Hepatocyte (in vitro differentiated cells): ENCODE data around the gene RXRA. TPM values are rescaled to one million over a fixed set of nuclear protein-coding genes. Genes with fewer than 3 reads are reported as not detected.
A peak's percentile ranks its signal among the peaks of the same experiment; 100 is the strongest.

Experiments
- DNase-seq: peaks from one replicate; pipeline ENCODE4 v3.0.0-alpha.2; 2016; ENCODE audit warnings: low spot score
- H2AFZ ChIP-seq: fragments of 200-600 bp; sonication (generic); 2 replicates; pipeline ENCODE4 v1.6.0; 2016; ENCODE audit warnings: antibody characterized with exemption, mild to moderate bottlenecking
- H3K27ac ChIP-seq: fragments of 200-600 bp; sonication (generic); 2 replicates; pipeline ENCODE4 v1.5.1; 2016; ENCODE audit warnings: mild to moderate bottlenecking
- H3K27me3 ChIP-seq: fragments of 200-600 bp; sonication (generic); 2 replicates; pipeline ENCODE4 v1.6.1; 2016
- H3K36me3 ChIP-seq: fragments of 200-600 bp; sonication (generic); replicated peaks from 2 replicates; pipeline ENCODE4 v1.5.1; 2016; ENCODE audit warnings: low read depth; ENCODE audit not compliant: insufficient read depth
- H3K4me1 ChIP-seq: fragments of 200-600 bp; sonication (generic); 2 replicates; pipeline ENCODE4 v1.5.1; 2016; ENCODE audit warnings: mild to moderate bottlenecking, moderate library complexity; ENCODE audit not compliant: insufficient read depth
- H3K4me2 ChIP-seq: fragments of 200-600 bp; sonication (generic); 2 replicates; pipeline ENCODE4 v1.6.0; 2016
- H3K4me3 ChIP-seq: fragments of 200-600 bp; sonication (generic); 2 replicates; pipeline ENCODE4 v1.5.1; 2016; ENCODE audit warnings: mild to moderate bottlenecking
- H3K79me2 ChIP-seq: fragments of 200-600 bp; sonication (generic); 2 replicates; pipeline ENCODE4 v1.6.0; 2017; ENCODE audit warnings: mild to moderate bottlenecking
- H3K9me2 ChIP-seq: fragments of 200-600 bp; sonication (generic); replicated peaks from 2 replicates; pipeline ENCODE4 v1.6.0; 2017; ENCODE audit warnings: mild to moderate bottlenecking; ENCODE audit not compliant: insufficient read depth
- H3K9me3 ChIP-seq: fragments of 200-600 bp; sonication (generic); 2 replicates; pipeline ENCODE4 v1.5.1; 2016; ENCODE audit warnings: low read depth, mild to moderate bottlenecking
- H4K20me1 ChIP-seq: fragments of 200-600 bp; sonication (generic); 2 replicates; pipeline ENCODE4 v1.6.0; 2016; ENCODE audit warnings: mild to moderate bottlenecking; ENCODE audit not compliant: insufficient read depth, poor library complexity, severe bottlenecking
- EZH2 ChIP-seq: fragments of 200-600 bp; sonication (generic); IDR thresholded peaks from 2 replicates; pipeline ENCODE4 v1.6.1; 2016; ENCODE audit warnings: antibody characterized with exemption, mild to moderate bottlenecking, borderline replicate concordance
- EZH2phosphoT487 ChIP-seq: fragments of 200-600 bp; sonication (generic); IDR thresholded peaks from one replicate; pipeline ENCODE4 v1.6.1; 2018; ENCODE audit warnings: antibody characterized with exemption, mild to moderate bottlenecking, low read depth, moderate library complexity; ENCODE audit not compliant: unreplicated experiment, severe bottlenecking
- WGBS: methylation state at CpG from one replicate; pipeline ENCODE4 v1.1.6; 2016; ENCODE audit warnings: low lambda C conversion rate; ENCODE audit errors: missing lambda C conversion rate; 5-methylcytosine and 5-hydroxymethylcytosine counted together
- polyA plus RNA-seq: library from polyadenylated mRNA; unstranded; fragments of >200 nt; fragmentation: Nextera tagmentation; extraction: Ambion mirVana; gene quantifications from 2 replicates; pipeline ENCODE4 v1.2.1, GENCODE V29; 2016
- total RNA-seq: library from RNA; depleted of rRNA; stranded (reverse); fragments of >200 nt; gene quantifications from 2 replicates; pipeline ENCODE4 v1.2.3, GENCODE V29; 2014
- TF ChIP-seq, protein P1 (sequence below): fragments of 200-600 bp; sonication (generic); IDR thresholded peaks from 2 replicates; pipeline ENCODE4 v1.5.1; 2016; ENCODE audit warnings: antibody characterized with exemption, mild to moderate bottlenecking; ENCODE audit not compliant: poor library complexity

RXRA gene
- total and polyA plus RNA-seq, 2 experiments from 2014 or later = 35.9 to 41.6 TPM

DNA sequence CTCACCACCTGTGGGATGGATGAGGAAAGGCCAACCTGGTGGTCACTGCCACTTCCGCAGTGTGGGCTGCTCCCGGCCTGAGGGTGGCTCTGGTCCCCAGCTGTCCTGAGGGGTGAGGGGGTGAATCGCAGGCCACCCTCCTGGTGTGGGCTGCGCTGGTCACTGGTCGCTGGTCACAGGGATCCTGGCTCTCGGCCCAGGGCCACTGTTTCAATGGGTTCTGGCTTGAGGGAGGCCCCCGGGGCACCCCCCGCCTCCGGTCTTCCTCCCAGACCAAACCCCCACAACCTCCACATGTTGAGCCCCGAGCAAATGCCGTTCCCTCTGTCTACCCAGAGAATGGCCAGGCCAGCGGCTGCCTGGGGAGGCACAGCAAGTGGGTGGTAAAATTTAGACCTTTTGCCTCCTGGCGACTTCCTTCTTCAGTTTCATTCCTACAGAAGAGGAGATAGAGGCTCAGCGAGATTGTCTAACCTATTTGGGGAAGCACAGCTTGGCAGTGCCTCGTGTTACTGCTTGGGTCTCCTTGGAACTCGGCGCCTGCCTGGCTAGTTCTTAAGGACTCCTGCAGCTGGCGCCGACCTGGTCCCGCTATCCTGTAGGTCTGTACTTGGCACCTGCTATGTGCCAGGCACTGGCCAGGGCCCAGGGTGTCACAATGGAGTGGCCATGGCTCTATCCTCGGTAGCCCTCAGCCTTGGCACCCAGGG is 48.2 kb downstream of the RXRA start:
- 87% methylated on average over 18 of the region's 21 CpGs for WGBS
- Histone ChIP-seq H3K9me2 (no peaks in the 10 kb centered on the region), H3K27me3 (no peaks in the 10 kb centered on the region), H4K20me1 (peaks cover 97% of the 10 kb centered on the region), H3K36me3 (no peaks in the 10 kb centered on the region), H3K9me3 (no peaks in the 10 kb centered on the region), H3K4me1 (peaks cover 45% of the 10 kb centered on the region), H3K79me2 (peaks cover 100% of the 10 kb centered on the region), H3K4me3 (no peak overlapping the region), H3K4me2 (peak overlapping the region; percentile 62), H3K27ac (peak overlapping the region; percentile 59), H2AFZ (no peak overlapping the region)
- no peak for DNase-seq
- no peak for TF ChIP-seq EZH2
- TF ChIP-seq EZH2phosphoT487 = no peak
- TF ChIP-seq, protein P1, sequence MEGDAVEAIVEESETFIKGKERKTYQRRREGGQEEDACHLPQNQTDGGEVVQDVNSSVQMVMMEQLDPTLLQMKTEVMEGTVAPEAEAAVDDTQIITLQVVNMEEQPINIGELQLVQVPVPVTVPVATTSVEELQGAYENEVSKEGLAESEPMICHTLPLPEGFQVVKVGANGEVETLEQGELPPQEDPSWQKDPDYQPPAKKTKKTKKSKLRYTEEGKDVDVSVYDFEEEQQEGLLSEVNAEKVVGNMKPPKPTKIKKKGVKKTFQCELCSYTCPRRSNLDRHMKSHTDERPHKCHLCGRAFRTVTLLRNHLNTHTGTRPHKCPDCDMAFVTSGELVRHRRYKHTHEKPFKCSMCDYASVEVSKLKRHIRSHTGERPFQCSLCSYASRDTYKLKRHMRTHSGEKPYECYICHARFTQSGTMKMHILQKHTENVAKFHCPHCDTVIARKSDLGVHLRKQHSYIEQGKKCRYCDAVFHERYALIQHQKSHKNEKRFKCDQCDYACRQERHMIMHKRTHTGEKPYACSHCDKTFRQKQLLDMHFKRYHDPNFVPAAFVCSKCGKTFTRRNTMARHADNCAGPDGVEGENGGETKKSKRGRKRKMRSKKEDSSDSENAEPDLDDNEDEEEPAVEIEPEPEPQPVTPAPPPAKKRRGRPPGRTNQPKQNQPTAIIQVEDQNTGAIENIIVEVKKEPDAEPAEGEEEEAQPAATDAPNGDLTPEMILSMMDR = no peak

DNA sequence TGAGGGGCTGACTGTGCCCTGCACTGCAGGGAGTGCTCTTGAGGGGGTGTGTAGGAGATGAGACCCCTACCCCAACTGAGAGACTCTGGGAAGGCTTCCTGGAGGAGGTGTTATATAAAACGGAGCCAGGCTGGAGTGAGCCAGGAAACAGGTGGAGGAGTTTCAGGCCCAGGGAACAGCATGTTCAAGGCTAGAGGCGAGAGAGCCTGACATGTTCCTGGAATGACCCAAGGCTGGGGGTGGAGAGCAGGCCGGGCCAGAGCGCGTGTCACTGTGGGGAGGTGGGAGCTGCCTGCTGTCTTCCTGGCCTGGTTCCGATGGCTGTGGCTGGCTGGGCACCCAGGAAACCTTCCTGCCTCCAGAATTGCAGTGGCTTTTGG is 48.7 kb downstream of the RXRA start:
- Histone ChIP-seq H3K9me2 (no peaks in the 10 kb centered on the region), H3K4me2 (peak overlapping the region; percentile 62), H3K4me1 (peaks cover 45% of the 10 kb centered on the region), H3K79me2 (peaks cover 100% of the 10 kb centered on the region), H3K27me3 (no peaks in the 10 kb centered on the region), H3K36me3 (no peaks in the 10 kb centered on the region), H3K4me3 (no peak overlapping the region), H4K20me1 (peaks cover 97% of the 10 kb centered on the region), H3K9me3 (no peaks in the 10 kb centered on the region), H2AFZ (no peak overlapping the region), H3K27ac (peak overlapping the region; percentile 59)
- DNase-seq = no peak
- TF ChIP-seq EZH2 (no peak), EZH2phosphoT487 (no peak)
- TF ChIP-seq, protein P1 = no peak
- WGBS = 49% methylated on average over 6 of the region's 6 CpGs

DNA sequence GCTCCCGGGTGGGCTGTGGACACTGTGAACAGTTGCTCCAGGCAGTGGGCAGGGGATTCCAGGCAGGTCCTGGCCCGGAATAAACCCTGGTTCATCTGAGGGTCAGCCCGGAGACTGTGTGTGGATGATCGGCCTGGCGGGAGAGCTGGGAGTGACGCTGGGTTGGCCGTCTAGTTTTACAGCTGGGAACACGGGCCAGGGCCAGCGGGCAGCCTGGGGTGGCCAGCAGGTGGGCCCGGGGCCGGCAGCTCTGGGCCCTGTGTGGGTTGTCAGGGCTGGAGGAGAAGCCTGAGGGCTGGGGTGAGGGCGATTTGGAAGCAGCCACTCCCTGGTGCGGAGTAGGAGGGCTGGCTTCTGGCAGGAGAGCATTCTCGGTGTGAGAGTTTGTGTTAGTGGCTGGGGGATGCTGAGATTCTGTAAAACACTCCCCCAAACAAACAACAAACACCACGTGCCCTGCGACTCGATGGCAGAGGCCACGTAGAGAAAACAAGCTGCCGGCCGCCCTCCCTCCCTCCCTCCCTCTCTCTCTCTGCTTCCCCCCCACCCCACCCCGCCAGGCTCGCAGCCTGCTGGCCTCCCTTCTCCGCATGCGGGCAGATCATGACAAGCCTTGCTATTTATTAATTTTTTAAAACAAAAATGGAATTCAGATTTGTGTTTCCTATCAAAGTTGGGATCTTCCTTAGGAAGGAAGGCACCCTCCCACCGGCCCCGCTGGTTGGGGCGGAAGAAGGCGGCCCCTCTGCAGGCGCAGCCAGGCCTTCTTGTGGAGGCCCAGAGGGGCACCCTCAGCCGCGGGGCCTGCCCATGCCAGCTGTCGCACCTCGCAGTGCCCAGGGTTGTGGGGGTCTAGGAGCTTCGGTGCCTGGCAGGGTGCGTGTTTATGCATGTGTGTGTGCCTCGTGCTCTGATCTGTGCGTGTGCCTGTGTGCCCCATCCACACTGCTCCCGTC is 49.5 kb downstream of the RXRA start:
- H3K4me1 ChIP-seq = peaks cover 52% of the 10 kb centered on the region
- no peaks in the 10 kb centered on the region for H3K36me3 ChIP-seq
- peaks cover 97% of the 10 kb centered on the region for H4K20me1 ChIP-seq
- H3K4me3 ChIP-seq = no peak overlapping the region
- no peaks in the 10 kb centered on the region for H3K9me3 ChIP-seq
- H2AFZ ChIP-seq = no peak overlapping the region
- peak overlapping the region; percentile 59 for H3K27ac ChIP-seq
- DNase-seq = no peak
- no peaks in the 10 kb centered on the region for H3K9me2 ChIP-seq
- peak overlapping the region; percentile 62 for H3K4me2 ChIP-seq
- peaks cover 100% of the 10 kb centered on the region for H3K79me2 ChIP-seq
- H3K27me3 ChIP-seq = no peaks in the 10 kb centered on the region
- 50% methylated on average over 34 of the region's 38 CpGs for WGBS
- TF ChIP-seq, protein P1 = no peak
- TF ChIP-seq EZH2 (no peak), EZH2phosphoT487 (no peak)
